BLaER1 (cell line): ENCODE results near the gene HUWE1.

Experiments
- H3K27ac ChIP-seq: shearing (Covaris generic); formaldehyde crosslinking; 2 replicates; pipeline ENCODE4 v1.8.1; 2022
- H3K27me3 ChIP-seq: shearing (Covaris generic); formaldehyde crosslinking; 2 replicates; pipeline ENCODE4 v1.8.1; 2022
- H3K36me3 ChIP-seq: shearing (Covaris generic); formaldehyde crosslinking; 2 replicates; pipeline ENCODE4 v1.8.1; 2022
- H3K4me1 ChIP-seq: shearing (Covaris generic); formaldehyde crosslinking; 2 replicates; pipeline ENCODE4 v1.8.1; 2022
- H3K4me2 ChIP-seq: shearing (Covaris generic); formaldehyde crosslinking; 2 replicates; pipeline ENCODE4 v1.8.1; 2022
- H3K4me3 ChIP-seq: shearing (Covaris generic); formaldehyde crosslinking; 2 replicates; pipeline ENCODE4 v1.8.1; 2022
- H3K9ac ChIP-seq: shearing (Covaris generic); formaldehyde crosslinking; 2 replicates; pipeline ENCODE4 v1.8.1; 2022
- H3K9me3 ChIP-seq: shearing (Covaris generic); formaldehyde crosslinking; 2 replicates; pipeline ENCODE4 v1.8.1; 2022
- H4K20me1 ChIP-seq: shearing (Covaris generic); formaldehyde crosslinking; 2 replicates; pipeline ENCODE4 v1.8.1; 2022
- Cebpa-rat ChIP-seq: shearing (Covaris generic); IDR thresholded peaks from 2 replicates; pipeline ENCODE4 v1.8.1; 2022

Gene HUWE1

GRCh38 chrX:53594354-53594753 is 92.2 kb downstream of the HUWE1 start:
- Histone ChIP-seq H3K36me3 (peaks cover 82% of the 10 kb centered on the region), H4K20me1 (peaks cover 50% of the 10 kb centered on the region; the same call in 1 of the 2 replicates), H3K4me1 (no peaks in the 10 kb centered on the region), H3K9ac (no peak overlapping the region), H3K27me3 (peaks cover 81% of the 10 kb centered on the region), H3K9me3 (no peaks in the 10 kb centered on the region), H3K4me2 (no peak overlapping the region), H3K4me3 (no peak overlapping the region), H3K27ac (no peak overlapping the region)
- TF ChIP-seq Cebpa-rat = no peak

- no peak for TF ChIP-seq Cebpa-rat
- Histone ChIP-seq H3K4me3 (no peak overlapping the region), H3K9ac (no peak overlapping the region), H3K36me3 (peaks cover 98% of the 10 kb centered on the region), H3K9me3 (no peaks in the 10 kb centered on the region), H3K4me1 (no peaks in the 10 kb centered on the region), H3K4me2 (no peak overlapping the region), H4K20me1 (peaks cover 56% of the 10 kb centered on the region; the same call in 1 of the 2 replicates), H3K27me3 (peaks cover 90% of the 10 kb centered on the region), H3K27ac (no peak overlapping the region)
These were observed 98.6 kb downstream of the HUWE1 start for GRCh38 chrX:53587795-53588420.

DNA sequence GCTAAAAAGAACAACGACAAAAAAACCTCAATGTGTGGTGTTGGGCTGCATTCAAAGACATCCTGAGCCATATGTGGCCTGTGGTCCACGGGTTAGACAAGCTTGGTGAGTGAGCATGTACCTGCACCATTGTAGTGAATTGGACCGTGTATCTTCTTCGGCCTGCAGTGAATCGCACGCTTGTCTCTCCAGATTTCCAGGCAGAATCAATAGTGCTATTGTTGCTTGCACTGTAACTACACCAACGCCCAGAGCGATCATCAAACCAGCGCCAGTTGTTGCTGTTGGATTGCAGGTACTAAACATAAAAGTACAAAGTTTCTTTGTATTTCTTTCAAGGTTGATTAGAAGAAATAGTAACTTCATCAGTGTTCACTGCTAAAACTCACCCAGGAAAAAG is 101.6 kb downstream of the HUWE1 start:
- Histone ChIP-seq H3K27ac (no peak overlapping the region), H3K36me3 (peaks cover 96% of the 10 kb centered on the region), H3K9ac (no peak overlapping the region), H3K9me3 (peaks cover 11% of the 10 kb centered on the region; the same call in 1 of the 2 replicates), H4K20me1 (peaks cover 33% of the 10 kb centered on the region; the same call in 1 of the 2 replicates), H3K4me2 (no peak overlapping the region), H3K4me1 (no peaks in the 10 kb centered on the region), H3K4me3 (no peak overlapping the region), H3K27me3 (peaks cover 74% of the 10 kb centered on the region)
- no peak for TF ChIP-seq Cebpa-rat

GRCh38 chrX:53583571-53583970 is 102.9 kb downstream of the HUWE1 start:
- H3K27me3 ChIP-seq = peaks cover 61% of the 10 kb centered on the region
- no peak overlapping the region for H3K9ac ChIP-seq
- H3K36me3 ChIP-seq = peaks cover 83% of the 10 kb centered on the region
- H3K4me3 ChIP-seq = no peak overlapping the region
- peaks cover 11% of the 10 kb centered on the region; the same call in 1 of the 2 replicates for H3K9me3 ChIP-seq
- H3K4me1 ChIP-seq = no peaks in the 10 kb centered on the region
- TF ChIP-seq Cebpa-rat = no peak
- peaks cover 25% of the 10 kb centered on the region; the same call in 1 of the 2 replicates for H4K20me1 ChIP-seq
- no peak overlapping the region for H3K27ac ChIP-seq
- no peak overlapping the region for H3K4me2 ChIP-seq

DNA sequence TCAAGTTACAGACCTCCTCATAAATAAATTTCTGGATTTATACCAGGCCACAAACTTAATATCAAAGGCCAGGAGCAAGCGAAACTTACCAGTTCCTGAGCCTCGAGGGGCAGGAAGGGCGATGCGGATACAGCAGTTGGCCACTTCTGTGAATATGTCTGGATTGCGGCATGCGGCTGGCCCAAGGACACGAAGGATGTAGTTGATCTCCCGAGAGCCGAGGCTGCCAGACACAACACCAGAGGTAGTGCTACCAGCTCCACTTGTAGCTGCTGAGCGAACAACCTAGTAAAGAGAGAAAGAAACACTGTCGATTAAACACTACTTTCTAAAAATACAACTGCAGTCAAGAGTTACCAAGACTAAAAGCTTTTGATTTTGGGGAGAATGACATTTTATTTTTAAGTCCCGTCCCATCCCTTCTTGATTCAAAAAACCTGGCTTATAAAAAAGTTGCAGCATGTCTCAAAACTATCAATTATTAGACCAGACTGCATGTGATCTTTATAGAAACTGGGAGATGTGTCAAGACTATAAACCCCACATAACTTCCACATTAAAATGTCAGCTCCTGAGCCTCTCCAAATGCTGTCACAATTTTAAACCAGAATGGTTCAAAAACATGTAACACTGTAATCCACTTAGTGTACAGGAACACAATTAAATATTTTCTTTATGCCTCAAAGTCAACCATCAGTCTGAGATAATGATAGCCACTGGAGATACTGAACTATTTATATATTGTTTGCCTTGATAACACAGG is 105.6 kb downstream of the HUWE1 start:
- peaks cover 11% of the 10 kb centered on the region; the same call in 1 of the 2 replicates for H3K9me3 ChIP-seq
- H3K36me3 ChIP-seq = peaks cover 70% of the 10 kb centered on the region
- no peak overlapping the region for H3K9ac ChIP-seq

GRCh38 chrX:53571494-53571893 is 115.0 kb downstream of the HUWE1 start:
- H3K9me3 ChIP-seq = no peaks in the 10 kb centered on the region
- no peak overlapping the region for H3K4me2 ChIP-seq
- TF ChIP-seq Cebpa-rat = no peak
- peaks cover 17% of the 10 kb centered on the region; the same call in 1 of the 2 replicates for H4K20me1 ChIP-seq
- H3K4me3 ChIP-seq = no peak overlapping the region
- H3K27me3 ChIP-seq = peaks cover 82% of the 10 kb centered on the region
- H3K27ac ChIP-seq = no peak overlapping the region
- no peaks in the 10 kb centered on the region for H3K4me1 ChIP-seq
- peaks cover 87% of the 10 kb centered on the region for H3K36me3 ChIP-seq
- H3K9ac ChIP-seq = no peak overlapping the region

More for the DNA sequence above, 105.6 kb downstream of the HUWE1 start:
- Histone ChIP-seq H4K20me1 (peaks cover 13% of the 10 kb centered on the region; the same call in 1 of the 2 replicates), H3K27me3 (peaks cover 43% of the 10 kb centered on the region), H3K27ac (no peak overlapping the region), H3K4me1 (no peaks in the 10 kb centered on the region), H3K4me3 (no peak overlapping the region), H3K4me2 (no peak overlapping the region)
- TF ChIP-seq Cebpa-rat = no peak

- no peak for TF ChIP-seq Cebpa-rat
- Histone ChIP-seq H3K4me1 (no peaks in the 10 kb centered on the region), H3K9ac (no peak overlapping the region), H4K20me1 (peaks cover 35% of the 10 kb centered on the region), H3K4me2 (no peak overlapping the region), H3K27ac (no peak overlapping the region), H3K27me3 (peaks cover 93% of the 10 kb centered on the region), H3K9me3 (no peaks in the 10 kb centered on the region), H3K4me3 (no peak overlapping the region), H3K36me3 (peaks cover 89% of the 10 kb centered on the region)
These were observed 123.2 kb downstream of the HUWE1 start for GRCh38 chrX:53563324-53563723.

- H3K9me3 ChIP-seq = no peaks in the 10 kb centered on the region
- H3K27ac ChIP-seq = no peak overlapping the region
- no peak overlapping the region for H3K9ac ChIP-seq
- H3K4me1 ChIP-seq = no peaks in the 10 kb centered on the region
- no peak overlapping the region for H3K4me2 ChIP-seq
- H4K20me1 ChIP-seq = peaks cover 35% of the 10 kb centered on the region
- peaks cover 95% of the 10 kb centered on the region for H3K27me3 ChIP-seq
- H3K4me3 ChIP-seq = no peak overlapping the region
- peaks cover 98% of the 10 kb centered on the region for H3K36me3 ChIP-seq
- no peak for TF ChIP-seq Cebpa-rat
These were observed 124.6 kb downstream of the HUWE1 start for GRCh38 chrX:53561912-53562311.

- H3K4me1 ChIP-seq = no peaks in the 10 kb centered on the region
- H3K4me2 ChIP-seq = no peak overlapping the region
- H3K36me3 ChIP-seq = peaks cover 100% of the 10 kb centered on the region
- no peak overlapping the region for H3K9ac ChIP-seq
- H3K27ac ChIP-seq = no peak overlapping the region
- H3K9me3 ChIP-seq = no peaks in the 10 kb centered on the region
- no peak for TF ChIP-seq Cebpa-rat
- H3K27me3 ChIP-seq = peaks cover 97% of the 10 kb centered on the region
- H3K4me3 ChIP-seq = no peak overlapping the region
- peaks cover 30% of the 10 kb centered on the region for H4K20me1 ChIP-seq
These were observed 127.9 kb downstream of the HUWE1 start for GRCh38 chrX:53558646-53559045.

DNA sequence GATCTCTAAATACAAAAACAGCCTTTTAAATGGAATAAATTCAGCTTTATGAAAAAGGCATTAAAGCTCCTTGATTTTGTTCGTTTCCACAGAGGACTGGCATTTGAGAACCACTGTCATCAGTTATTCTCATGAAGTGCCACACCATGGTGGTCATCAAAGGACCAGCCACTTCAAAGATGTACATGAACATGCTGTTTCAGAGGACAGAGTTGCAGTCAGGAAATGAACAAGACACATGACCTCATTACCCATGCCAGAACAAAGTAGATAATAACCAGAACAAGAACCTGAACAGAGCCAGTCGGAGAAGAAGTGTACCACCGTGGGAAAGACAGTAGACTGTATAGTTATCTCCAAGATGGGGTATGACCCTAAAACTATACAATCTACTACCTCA is 129.7 kb downstream of the HUWE1 start:
- H3K4me3 ChIP-seq = no peak overlapping the region
- H3K9me3 ChIP-seq = no peaks in the 10 kb centered on the region
- no peak overlapping the region for H3K9ac ChIP-seq
- no peak overlapping the region for H3K27ac ChIP-seq
- peaks cover 100% of the 10 kb centered on the region for H3K36me3 ChIP-seq
- TF ChIP-seq Cebpa-rat = no peak
- H3K27me3 ChIP-seq = peaks cover 97% of the 10 kb centered on the region
- H3K4me2 ChIP-seq = no peak overlapping the region
- H4K20me1 ChIP-seq = peaks cover 30% of the 10 kb centered on the region
- H3K4me1 ChIP-seq = no peaks in the 10 kb centered on the region
